ENCODE measurements around the gene ST6GALNAC2. TPM values are rescaled to one million over a fixed set of nuclear protein-coding genes. Genes with fewer than 3 reads are reported as not detected.
A peak's percentile ranks its signal among the peaks of the same experiment; 100 is the strongest.

Gene ST6GALNAC2
- polyA plus RNA-seq, 1 donor (not counting 4 experiments of a cell fraction or from before 2014, with no cell fraction given), result 45.8 TPM

DNA sequence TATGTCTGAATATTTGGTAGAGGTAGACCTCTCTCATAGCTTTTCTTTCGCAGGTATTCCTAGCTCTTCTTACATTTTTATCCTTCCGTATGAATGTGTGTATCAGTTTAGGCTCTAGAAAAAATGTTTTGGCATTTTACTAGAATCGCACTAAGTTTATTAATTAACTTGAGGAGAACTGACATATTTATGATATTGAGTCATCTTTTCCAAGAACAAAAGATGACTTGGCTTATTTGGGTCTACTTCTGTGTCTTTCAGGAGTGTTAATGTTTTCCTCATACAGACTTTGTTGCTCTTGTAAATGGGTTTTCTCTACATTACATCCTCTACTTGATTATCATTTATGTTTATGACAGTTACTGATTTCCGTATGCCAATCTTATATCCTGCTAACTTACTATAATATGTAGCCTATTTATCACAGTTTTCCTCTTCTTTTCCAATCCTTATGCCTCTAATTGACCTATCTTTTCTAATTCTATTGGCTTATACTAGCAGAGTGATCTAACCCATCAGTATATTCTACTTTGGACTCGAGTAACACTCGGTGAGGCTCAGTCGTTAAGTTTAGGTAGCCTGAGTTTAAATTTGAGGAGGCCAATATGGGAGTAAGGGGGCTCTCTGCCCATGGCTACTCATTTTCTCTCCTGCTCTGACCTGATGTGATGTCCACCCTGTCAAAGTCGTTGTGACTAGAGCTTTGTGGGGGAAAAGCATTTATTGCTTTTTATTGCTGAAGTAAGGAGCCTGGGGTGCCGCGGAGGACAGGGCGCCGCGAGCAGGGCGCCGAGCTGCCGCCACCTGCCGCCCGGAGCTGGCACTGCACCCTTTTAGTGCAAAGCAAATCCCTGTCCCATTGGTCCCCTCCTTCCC is 37.8 kb upstream of the ST6GALNAC2 start:
- H4K20me1 ChIP-seq (ENCODE audit: control insufficient read depth, extremely low read depth, insufficient read depth, low read length), result no peaks in the 10 kb centered on the region
- H3K9me3 ChIP-seq (ENCODE audit: control insufficient read depth, low read depth, low read length), result no peaks in the 10 kb centered on the region
- dilution Hi-C loops (cut with MboI; ENCODE audit: extremely low pct_ligation_motif_present, low sequenced_read_pairs), result no loop called here
- TF ChIP-seq EZH2 (IDR thresholded peaks at IDR 0.05; ENCODE audit: low read length) (no peak), CTCF (optimal IDR thresholded peaks at IDR 0.05 in 1 of 3, IDR thresholded peaks at IDR 0.05 in 1 of 3, conservative IDR thresholded peaks at IDR 0.05 in 1 of 3; ENCODE audit: extremely low read depth in 1 of 3, insufficient read depth in 2 of 3, low read length in 3 of 3) (peak; percentile 80 to 98 (median 95))
- peak overlapping the region in 1 of 3 experiments; percentile 32 for H3K4me3 ChIP-seq (ENCODE audit: control insufficient read depth in 2 of 3, extremely low read depth in 1 of 3, insufficient read depth in 2 of 3, low read depth in 1 of 3, low read length in 3 of 3)
- FAIRE-seq (no peak), DNase-seq (ENCODE audit: low read depth, low spot score) (no peak)
- H3K9ac ChIP-seq (ENCODE audit: control insufficient read depth, extremely low read depth, insufficient read depth, low read length), result peak overlapping the region; percentile 30
- peak overlapping the region; percentile 71 for H3K4me2 ChIP-seq (ENCODE audit: control insufficient read depth, extremely low read depth, insufficient read depth, low read depth, low read length)
- peaks cover 5% of the 10 kb centered on the region for H3K27me3 ChIP-seq (ENCODE audit: control insufficient read depth, extremely low read depth, insufficient read depth, low read length)
- no peaks in the 10 kb centered on the region for H3K36me3 ChIP-seq (ENCODE audit: control insufficient read depth in 2 of 2, extremely low read depth in 1 of 2, insufficient read depth in 2 of 2, low read length in 2 of 2)
- H3K27ac ChIP-seq (ENCODE audit: control insufficient read depth, insufficient read depth, low read length), result peak overlapping the region; percentile 29
- no peaks in the 10 kb centered on the region for H3K79me2 ChIP-seq (ENCODE audit: control insufficient read depth, insufficient read depth, low read length)
- peak overlapping the region; percentile 64 for H2AFZ ChIP-seq (ENCODE audit: control insufficient read depth, low read length)
- H3K4me1 ChIP-seq (ENCODE audit: control insufficient read depth, extremely low read depth, insufficient read depth, low read length), result peaks cover 9% of the 10 kb centered on the region
- no peaks in the 10 kb centered on the region for H3K9me1 ChIP-seq (ENCODE audit: control insufficient read depth, extremely low read depth, insufficient read depth, low read length)

- Histone ChIP-seq H3K27ac (ENCODE audit: control insufficient read depth, insufficient read depth, low read length) (no peak overlapping the region), H3K27me3 (ENCODE audit: control insufficient read depth, extremely low read depth, insufficient read depth, low read length) (no peaks in the 10 kb centered on the region), H3K79me2 (ENCODE audit: control insufficient read depth, insufficient read depth, low read length) (no peaks in the 10 kb centered on the region), H3K4me2 (ENCODE audit: control insufficient read depth, extremely low read depth, insufficient read depth, low read depth, low read length) (no peak overlapping the region), H3K9me3 (ENCODE audit: control insufficient read depth, low read depth, low read length) (no peaks in the 10 kb centered on the region), H3K4me1 (ENCODE audit: control insufficient read depth, extremely low read depth, insufficient read depth, low read length) (peaks cover 6% of the 10 kb centered on the region), H3K9ac (ENCODE audit: control insufficient read depth, extremely low read depth, insufficient read depth, low read length) (no peak overlapping the region), H3K9me1 (ENCODE audit: control insufficient read depth, extremely low read depth, insufficient read depth, low read length) (no peaks in the 10 kb centered on the region), H3K4me3 (ENCODE audit: control insufficient read depth in 2 of 3, extremely low read depth in 1 of 3, insufficient read depth in 2 of 3, low read depth in 1 of 3, low read length in 3 of 3) (no peak overlapping the region), H2AFZ (ENCODE audit: control insufficient read depth, low read length) (no peak overlapping the region), H4K20me1 (ENCODE audit: control insufficient read depth, extremely low read depth, insufficient read depth, low read length) (no peaks in the 10 kb centered on the region), H3K36me3 (ENCODE audit: control insufficient read depth in 2 of 2, extremely low read depth in 1 of 2, insufficient read depth in 2 of 2, low read length in 2 of 2) (no peaks in the 10 kb centered on the region)
- no peak for TF ChIP-seq EZH2 (IDR thresholded peaks at IDR 0.05; ENCODE audit: low read length)
- TF ChIP-seq CTCF (optimal IDR thresholded peaks at IDR 0.05 in 1 of 3, IDR thresholded peaks at IDR 0.05 in 1 of 3, conservative IDR thresholded peaks at IDR 0.05 in 1 of 3; ENCODE audit: extremely low read depth in 1 of 3, insufficient read depth in 2 of 3, low read length in 3 of 3), result no peak
- dilution Hi-C loops (cut with MboI; ENCODE audit: extremely low pct_ligation_motif_present, low sequenced_read_pairs), result no loop called here
- FAIRE-seq (no peak), DNase-seq (ENCODE audit: low read depth, low spot score) (no peak)
Observed at GRCh38 chr17:76617838-76618237, 32.2 kb upstream of the ST6GALNAC2 start.
